BE2C (cell line): ENCODE measurements around the gene TBC1D22A.

Source experiments
- DNase-seq: peaks from one replicate; pipeline ENCODE4 v3.0.0-alpha.2; 2020
- H3K27me3 ChIP-seq: fragments of 250-450 bp; sonication (Bioruptor Pico); 2 replicates; pipeline ENCODE4 v1.5.1; 2020; ENCODE audit warnings: mild to moderate bottlenecking
- H3K36me3 ChIP-seq: fragments of 250-450 bp; sonication (Bioruptor Pico); 2 replicates; pipeline ENCODE4 v1.5.1; 2020; ENCODE audit warnings: mild to moderate bottlenecking
- H3K4me1 ChIP-seq: fragments of 250-450 bp; sonication (Bioruptor Pico); 2 replicates; pipeline ENCODE4 v1.5.1; 2020
- H3K4me3 ChIP-seq: 2 replicates; pipeline ENCODE4 v1.5.1; 2011; ENCODE audit warnings: low read depth, low read length
- H3K9me3 ChIP-seq: fragments of 250-450 bp; sonication (Bioruptor Pico); 2 replicates; pipeline ENCODE4 v1.5.1; 2020
- TF ChIP-seq, protein P1 (sequence below): IDR thresholded peaks from 2 replicates; pipeline ENCODE4 v1.5.1; 2012; ENCODE audit warnings: mild to moderate bottlenecking, low read depth, low read length

The TBC1D22A gene

DNA sequence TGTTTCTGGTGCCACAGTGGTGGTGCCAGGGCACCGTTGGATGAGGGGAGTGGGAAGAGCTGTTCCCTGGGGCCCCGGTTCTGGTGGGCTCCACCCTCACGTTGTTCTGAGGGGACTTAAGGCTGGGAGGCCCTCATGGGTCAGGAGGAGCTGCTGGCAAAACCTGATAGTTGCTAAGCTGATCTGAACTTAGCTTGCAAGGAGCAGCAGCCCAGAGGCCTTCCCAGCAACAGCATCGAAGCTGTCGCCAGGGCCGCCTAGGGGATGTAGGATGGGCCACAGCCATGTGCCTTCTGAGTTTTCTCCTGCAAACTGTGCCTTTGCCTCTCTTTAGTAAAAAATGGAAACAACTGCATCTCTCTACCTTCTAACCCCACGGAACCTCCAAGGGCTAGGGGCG, 240.2 kb downstream of the TBC1D22A start:
- no peaks in the 10 kb centered on the region for H3K4me1 ChIP-seq
- no peaks in the 10 kb centered on the region for H3K36me3 ChIP-seq
- H3K4me3 ChIP-seq = no peak overlapping the region
- no peaks in the 10 kb centered on the region for H3K27me3 ChIP-seq
- H3K9me3 ChIP-seq = no peaks in the 10 kb centered on the region
- TF ChIP-seq, protein P1, sequence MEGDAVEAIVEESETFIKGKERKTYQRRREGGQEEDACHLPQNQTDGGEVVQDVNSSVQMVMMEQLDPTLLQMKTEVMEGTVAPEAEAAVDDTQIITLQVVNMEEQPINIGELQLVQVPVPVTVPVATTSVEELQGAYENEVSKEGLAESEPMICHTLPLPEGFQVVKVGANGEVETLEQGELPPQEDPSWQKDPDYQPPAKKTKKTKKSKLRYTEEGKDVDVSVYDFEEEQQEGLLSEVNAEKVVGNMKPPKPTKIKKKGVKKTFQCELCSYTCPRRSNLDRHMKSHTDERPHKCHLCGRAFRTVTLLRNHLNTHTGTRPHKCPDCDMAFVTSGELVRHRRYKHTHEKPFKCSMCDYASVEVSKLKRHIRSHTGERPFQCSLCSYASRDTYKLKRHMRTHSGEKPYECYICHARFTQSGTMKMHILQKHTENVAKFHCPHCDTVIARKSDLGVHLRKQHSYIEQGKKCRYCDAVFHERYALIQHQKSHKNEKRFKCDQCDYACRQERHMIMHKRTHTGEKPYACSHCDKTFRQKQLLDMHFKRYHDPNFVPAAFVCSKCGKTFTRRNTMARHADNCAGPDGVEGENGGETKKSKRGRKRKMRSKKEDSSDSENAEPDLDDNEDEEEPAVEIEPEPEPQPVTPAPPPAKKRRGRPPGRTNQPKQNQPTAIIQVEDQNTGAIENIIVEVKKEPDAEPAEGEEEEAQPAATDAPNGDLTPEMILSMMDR = no peak
- DNase-seq = no peak

DNA sequence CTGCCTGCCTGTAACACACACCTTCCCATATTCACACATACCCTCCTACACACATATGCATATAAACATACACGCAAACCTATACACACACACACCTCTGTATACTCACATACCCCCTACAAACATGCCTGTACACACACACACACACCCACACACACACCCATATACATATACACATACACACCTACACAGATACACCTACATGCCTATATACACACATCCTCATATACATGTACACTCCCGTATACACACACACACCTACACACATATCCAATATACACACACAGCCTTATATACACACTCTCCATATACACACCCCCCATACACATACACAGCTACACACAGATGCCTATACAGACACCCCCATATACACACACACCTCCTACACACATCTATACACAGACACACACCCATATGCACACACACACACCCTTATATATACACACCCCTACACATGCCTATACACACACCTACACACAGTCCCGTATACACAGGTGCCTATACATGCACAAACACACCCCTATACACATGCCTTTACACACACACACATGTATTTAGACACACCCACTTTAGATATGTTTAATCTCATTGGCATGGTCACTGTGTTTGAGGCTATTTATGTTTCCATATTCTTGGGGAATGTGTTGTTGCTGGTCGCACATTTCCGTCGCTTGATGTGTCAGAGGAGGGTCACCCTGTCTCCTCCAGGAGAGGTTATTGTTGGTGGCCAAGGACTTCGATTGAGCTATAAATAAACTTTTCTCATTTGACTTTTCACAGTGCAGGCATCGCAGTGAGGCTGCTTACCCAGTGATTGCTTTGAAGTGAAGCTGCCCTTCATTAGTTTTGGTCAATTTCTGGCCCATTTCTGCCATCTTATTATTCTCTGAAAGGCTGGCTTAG, 243.3 kb downstream of the TBC1D22A start:
- Histone ChIP-seq H3K9me3 (no peaks in the 10 kb centered on the region), H3K4me3 (no peak overlapping the region), H3K27me3 (no peaks in the 10 kb centered on the region), H3K4me1 (no peaks in the 10 kb centered on the region), H3K36me3 (no peaks in the 10 kb centered on the region; the same call in 1 of the 2 replicates)
- no peak for DNase-seq
- TF ChIP-seq, protein P1 = no peak

DNA sequence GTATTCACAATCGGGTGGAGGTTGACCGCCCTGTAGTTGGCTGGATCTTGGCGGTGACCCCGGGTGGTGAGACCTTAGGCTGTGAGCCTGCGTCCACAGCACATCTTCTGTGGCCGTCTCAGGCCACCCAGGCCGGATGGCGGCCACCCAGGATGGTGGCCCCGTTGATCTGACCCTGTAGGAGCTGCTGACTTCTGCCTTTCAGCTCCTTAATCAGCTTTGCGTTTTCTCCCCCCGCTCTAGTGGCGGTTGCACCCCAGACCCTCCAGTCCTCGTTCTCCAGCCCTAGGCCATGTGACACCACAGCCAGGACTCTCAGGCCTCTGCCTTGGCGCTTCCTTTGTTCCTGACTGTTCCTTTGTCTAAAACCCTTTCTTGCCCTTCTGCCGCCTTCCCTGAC, 244.0 kb downstream of the TBC1D22A start:
- Histone ChIP-seq H3K4me1 (no peaks in the 10 kb centered on the region), H3K4me3 (no peak overlapping the region), H3K36me3 (no peaks in the 10 kb centered on the region; the same call in 1 of the 2 replicates), H3K27me3 (no peaks in the 10 kb centered on the region), H3K9me3 (no peaks in the 10 kb centered on the region)
- TF ChIP-seq, protein P1 = no peak
- DNase-seq = no peak

DNA sequence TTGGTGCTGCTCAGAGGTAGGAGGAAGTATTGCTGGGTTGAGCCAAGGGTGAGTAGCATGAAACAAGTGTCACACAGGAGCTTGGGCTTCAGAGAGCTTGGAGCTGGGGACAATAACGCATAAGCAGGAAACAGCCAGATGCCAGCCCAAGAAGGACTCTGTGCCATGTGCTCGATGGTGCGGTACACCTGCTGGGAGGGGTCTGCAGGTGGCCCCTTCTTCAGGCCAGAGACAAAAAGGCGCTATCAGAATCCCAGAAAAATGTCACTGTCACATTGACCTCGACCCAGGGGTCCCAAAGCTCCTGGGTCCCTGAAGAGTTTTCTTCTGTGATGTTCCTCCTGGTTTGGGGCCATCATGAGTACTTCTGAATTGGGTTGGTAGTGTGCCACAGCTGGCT, 244.4 kb downstream of the TBC1D22A start:
- TF ChIP-seq, protein P1 = no peak
- Histone ChIP-seq H3K9me3 (no peaks in the 10 kb centered on the region), H3K36me3 (no peaks in the 10 kb centered on the region; the same call in 1 of the 2 replicates), H3K4me1 (no peaks in the 10 kb centered on the region), H3K4me3 (no peak overlapping the region), H3K27me3 (no peaks in the 10 kb centered on the region)
- DNase-seq = no peak

DNA sequence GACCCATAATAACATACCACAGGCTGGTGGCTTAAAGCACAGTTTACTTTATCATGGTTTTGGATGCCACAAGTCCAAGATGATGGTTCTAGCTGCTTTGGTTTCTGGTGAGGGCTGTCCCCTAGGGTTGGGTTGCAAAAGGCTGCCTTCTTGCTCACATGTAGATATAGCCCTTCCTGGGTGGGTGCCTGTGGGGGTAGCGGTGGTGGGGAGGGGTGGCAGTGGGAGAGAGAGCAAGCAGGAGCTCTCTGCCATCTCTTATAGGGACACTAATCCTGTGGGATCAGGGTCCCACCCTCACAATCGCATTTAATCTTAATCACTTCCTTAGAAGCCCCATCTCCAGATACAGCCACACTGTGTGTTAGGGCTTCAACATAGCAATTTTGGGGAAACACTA, 245.0 kb downstream of the TBC1D22A start:
- Histone ChIP-seq H3K27me3 (no peaks in the 10 kb centered on the region), H3K36me3 (no peaks in the 10 kb centered on the region; the same call in 1 of the 2 replicates)
- TF ChIP-seq, protein P1 = no peak

More for the DNA sequence above, 245.0 kb downstream of the TBC1D22A start:
- H3K4me3 ChIP-seq = no peak overlapping the region
- H3K9me3 ChIP-seq = no peaks in the 10 kb centered on the region
- H3K4me1 ChIP-seq = no peaks in the 10 kb centered on the region
- DNase-seq = no peak
